Thyroid gland (tissue), 4 donors: ENCODE results near the gene TLE1. TPM values are rescaled to one million over a fixed set of nuclear protein-coding genes. Genes with fewer than 3 reads are reported as not detected.
"Not testable (repeated sequence)": the region's sequence is repeated elsewhere in the genome, so short reads cannot be mapped to it uniquely, and the experiment has no call there.

Experiments used
- DNase-seq, 2 donors: peaks; one replicate each; pipeline ENCODE4 v3.0.0-alpha.2; 2019
- H3K27ac ChIP-seq, 3 donors: fragments of 200-600 bp; sonication (generic); 1 replicate in 2 of 3; 2 replicates in 1 of 3; pipeline ENCODE4 v1.5.1; 2016 to 2019; ENCODE audit warnings: mild to moderate bottlenecking in 1 of 3, moderate library complexity in 1 of 3
- H3K27me3 ChIP-seq: fragments of 200-600 bp; sonication (generic); one replicate; pipeline ENCODE4 v1.5.1; 2019
- H3K36me3 ChIP-seq, 2 donors: fragments of 200-600 bp; sonication (generic); one replicate each; pipeline ENCODE4 v1.5.1; 2016 to 2019
- H3K4me1 ChIP-seq, 2 donors: fragments of 200-600 bp; sonication (generic); one replicate each; pipeline ENCODE4 v1.5.1; 2017 to 2019
- H3K4me3 ChIP-seq, 3 donors: fragments of 200-600 bp; sonication (generic); replicated peaks in 1 of 3; 1 replicate in 2 of 3; 2 replicates in 1 of 3; pipeline ENCODE4 v1.5.1; 2016; ENCODE audit warnings: mild to moderate bottlenecking in 1 of 3
- H3K9me3 ChIP-seq: fragments of 200-600 bp; sonication (generic); one replicate; pipeline ENCODE4 v1.5.1; 2017
- POLR2A ChIP-seq, 2 donors: fragments of 450-650 bp; IDR thresholded peaks; one replicate each; pipeline ENCODE4 v1.6.1; 2017; ENCODE audit warnings: antibody characterized with exemption in 2 of 2, mild to moderate bottlenecking in 2 of 2, moderate library complexity in 1 of 2
- WGBS, 2 donors: methylation state at CpG; one replicate each; pipeline ENCODE4 v1.1.5; 2017; 5-methylcytosine and 5-hydroxymethylcytosine counted together
- intact Hi-C: fragments of 100-400 bp; cut with DNase I; formaldehyde crosslinking; loops from one replicate; pipeline ENCODE4 v1.15.1; 2023
- total RNA-seq, 4 donors: library from RNA; depleted of rRNA; stranded (reverse); fragments of >200 nt; gene quantifications; one replicate each; pipeline ENCODE4 v1.2.3, GENCODE V29; 2016
- TF ChIP-seq, protein P1 (sequence below), 6 experiments: fragments of 200-600 bp in 3 of 6; fragments of 450-650 bp in 3 of 6; sonication (generic) in 3 of 6; IDR thresholded peaks; one replicate each; pipeline ENCODE4 v1.5.1; 2016 to 2019; ENCODE audit warnings: antibody characterized with exemption in 6 of 6, mild to moderate bottlenecking in 2 of 6, inconsistent platforms in 1 of 6, moderate library complexity in 1 of 6

TLE1 gene
- 10 to 100 TPM; 40.7 to 91.1 (median 58.4) TPM for total RNA-seq

DNA sequence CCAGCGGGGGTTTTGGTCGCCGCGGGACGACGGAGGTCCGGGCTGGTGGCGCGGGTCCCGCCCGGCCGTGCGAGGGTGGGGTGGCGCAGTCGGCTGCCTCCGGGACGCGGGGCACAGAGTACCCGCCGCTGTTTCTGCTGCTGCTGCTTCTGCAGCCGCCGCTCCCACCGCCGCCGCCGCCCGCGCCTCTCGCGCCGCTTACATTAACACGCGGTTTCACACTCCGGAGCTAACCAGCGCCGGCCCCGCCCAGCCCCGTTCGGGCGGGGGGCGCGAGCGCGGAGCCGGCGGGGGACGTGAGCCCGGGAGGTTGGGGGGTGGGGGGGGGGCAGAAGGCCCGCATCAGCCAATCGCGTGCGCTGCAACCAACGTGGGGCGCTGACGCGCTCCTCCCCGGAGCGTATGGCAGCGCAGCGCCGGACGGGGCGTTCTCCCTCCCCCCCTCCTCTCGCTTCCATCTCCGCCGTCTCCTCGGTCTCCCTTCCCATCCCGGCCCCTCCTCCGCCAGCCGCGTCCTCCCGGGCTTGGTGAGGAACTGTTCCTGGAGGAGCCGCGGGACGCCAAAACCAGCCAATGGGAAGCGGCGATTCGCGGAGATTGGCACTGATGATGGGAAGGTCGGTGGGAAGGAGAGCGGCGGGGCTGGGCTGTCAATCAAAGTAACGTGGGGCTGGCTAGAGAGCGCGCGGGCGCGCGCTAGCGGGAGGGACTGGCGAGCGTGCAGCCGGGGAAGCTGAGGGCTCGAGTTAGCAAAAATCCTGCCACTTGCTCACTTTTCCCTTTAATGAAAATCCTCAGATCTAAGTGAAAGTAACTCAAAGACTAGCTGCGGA lies at the start of gene TLE1:
Gene TLE1, minus strand, starts transcription at position 205 of the 833 bp plus-strand sequence. CDS start 1,307 bp downstream, outside the sequence.
- H3K27ac ChIP-seq = peak within 1 kb of the TSS; percentile 90 to 94 (median 92)
- WGBS, 2 donors = 0% methylated on average over 22 to 33 of the region's 95 CpGs
- H3K36me3 ChIP-seq = no peaks in the 10 kb centered on the region
- H3K9me3 ChIP-seq = no peaks in the 10 kb centered on the region
- peaks cover 4 to 18% of the 10 kb centered on the region in 2 donors for H3K4me1 ChIP-seq
- intact Hi-C loops = loop anchor here (5.0 to 10.0 kb wide), 3 partner anchors 95 to 167 kb away; no protein-coding TSS in a partner anchor
- peak within 1 kb of the TSS; percentile 68 to 90 (median 82) for H3K4me3 ChIP-seq
- TF ChIP-seq, protein P1, sequence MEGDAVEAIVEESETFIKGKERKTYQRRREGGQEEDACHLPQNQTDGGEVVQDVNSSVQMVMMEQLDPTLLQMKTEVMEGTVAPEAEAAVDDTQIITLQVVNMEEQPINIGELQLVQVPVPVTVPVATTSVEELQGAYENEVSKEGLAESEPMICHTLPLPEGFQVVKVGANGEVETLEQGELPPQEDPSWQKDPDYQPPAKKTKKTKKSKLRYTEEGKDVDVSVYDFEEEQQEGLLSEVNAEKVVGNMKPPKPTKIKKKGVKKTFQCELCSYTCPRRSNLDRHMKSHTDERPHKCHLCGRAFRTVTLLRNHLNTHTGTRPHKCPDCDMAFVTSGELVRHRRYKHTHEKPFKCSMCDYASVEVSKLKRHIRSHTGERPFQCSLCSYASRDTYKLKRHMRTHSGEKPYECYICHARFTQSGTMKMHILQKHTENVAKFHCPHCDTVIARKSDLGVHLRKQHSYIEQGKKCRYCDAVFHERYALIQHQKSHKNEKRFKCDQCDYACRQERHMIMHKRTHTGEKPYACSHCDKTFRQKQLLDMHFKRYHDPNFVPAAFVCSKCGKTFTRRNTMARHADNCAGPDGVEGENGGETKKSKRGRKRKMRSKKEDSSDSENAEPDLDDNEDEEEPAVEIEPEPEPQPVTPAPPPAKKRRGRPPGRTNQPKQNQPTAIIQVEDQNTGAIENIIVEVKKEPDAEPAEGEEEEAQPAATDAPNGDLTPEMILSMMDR (IDR thresholded peaks at IDR 0.05) = no peak
- TF ChIP-seq POLR2A (IDR thresholded peaks at IDR 0.05) = peak; percentile 91 to 95
- DNase-seq = peak; percentile 100
- no peaks in the 10 kb centered on the region for H3K27me3 ChIP-seq

DNA sequence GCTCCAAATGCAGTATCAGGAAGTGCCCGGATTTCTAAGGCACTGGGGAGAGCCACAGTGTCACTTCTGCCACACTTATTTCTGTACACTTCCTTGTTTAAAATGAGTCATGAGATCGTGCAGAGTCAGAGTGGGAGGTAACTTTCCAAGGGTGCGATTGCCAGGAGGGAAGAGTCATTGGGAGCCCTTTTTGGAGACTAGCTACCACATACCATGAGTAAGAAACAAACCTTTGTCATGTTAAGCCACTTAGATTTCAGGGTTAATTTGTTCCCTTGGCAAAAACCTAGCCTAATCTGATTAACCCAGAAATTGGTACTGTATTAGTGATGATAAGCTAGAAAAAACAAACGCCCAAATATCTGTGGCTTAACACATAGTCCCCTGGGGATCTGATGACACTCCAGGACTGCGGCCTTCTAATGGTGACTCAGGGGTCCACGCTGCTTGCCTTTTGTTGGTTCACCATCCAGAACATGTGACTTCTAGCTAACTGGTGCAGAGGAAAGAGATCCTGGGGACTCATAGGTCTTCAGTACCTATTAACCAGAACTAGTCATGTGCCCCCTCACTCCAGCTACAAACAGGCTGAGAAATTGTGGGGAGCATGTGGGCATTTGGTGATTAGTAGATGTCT lies 48.6 kb upstream of the TLE1 start:
- DNase-seq = no peak
- H3K9me3 ChIP-seq = no peaks in the 10 kb centered on the region
- intact Hi-C loops = no loop called here
- WGBS, 2 donors = 68 to 70% methylated on average over 6 of the region's 6 CpGs
- no peaks in the 10 kb centered on the region for H3K4me1 ChIP-seq
- no peaks in the 10 kb centered on the region for H3K36me3 ChIP-seq
- no peak overlapping the region for H3K4me3 ChIP-seq
- H3K27me3 ChIP-seq = no peaks in the 10 kb centered on the region
- no peak overlapping the region for H3K27ac ChIP-seq
- no peak for TF ChIP-seq POLR2A (IDR thresholded peaks at IDR 0.05)
- TF ChIP-seq, protein P1 (IDR thresholded peaks at IDR 0.05) = no peak

DNA sequence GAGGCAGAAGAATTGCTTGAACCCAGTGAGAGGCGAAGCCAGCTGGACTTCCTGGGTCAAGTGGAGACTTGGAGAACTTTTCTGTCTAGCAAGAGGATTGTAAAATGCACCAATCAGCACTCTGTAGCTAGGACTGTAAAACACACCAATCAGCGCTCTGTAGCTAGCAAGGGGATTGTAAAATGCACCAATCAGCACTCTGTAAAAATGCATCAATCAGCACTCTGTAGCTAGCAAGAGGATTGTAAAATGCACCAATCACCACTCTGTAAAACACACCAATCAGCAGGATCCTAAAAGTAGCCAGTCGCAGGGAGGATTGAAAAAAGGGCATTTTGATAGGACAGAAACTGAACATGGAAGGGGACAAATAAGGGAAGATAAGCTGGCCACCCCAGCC lies 41.2 kb upstream of the TLE1 start:
- 96 to 98% methylated on average over 3 of the region's 3 CpGs for WGBS, 2 donors
- H3K36me3 ChIP-seq, DNase-seq, H3K9me3 ChIP-seq, H3K27me3 ChIP-seq, intact Hi-C loops, H3K4me3 ChIP-seq, H3K27ac ChIP-seq: not testable (repeated sequence)
- peaks cover 0 to 10% of the 10 kb centered on the region in 2 donors for H3K4me1 ChIP-seq

DNA sequence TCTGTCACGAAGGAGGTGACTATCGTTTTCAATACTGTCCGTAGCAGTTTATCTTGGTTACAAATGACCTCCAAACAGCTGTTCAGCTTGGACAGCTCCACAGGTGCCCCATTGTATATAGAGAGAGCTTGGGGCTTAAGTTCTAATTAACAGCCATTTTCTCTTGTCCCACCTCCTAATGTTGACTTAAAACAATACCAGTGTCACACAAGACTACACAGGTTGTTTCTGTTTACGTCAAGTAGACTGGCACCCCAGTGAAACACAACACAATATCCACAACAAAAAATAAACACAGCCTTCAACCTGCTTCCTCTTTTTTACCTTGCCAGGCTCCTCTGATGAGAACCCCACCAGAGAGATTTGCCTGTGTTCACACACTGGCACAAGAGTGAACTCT lies 39.8 kb upstream of the TLE1 start:
- Histone ChIP-seq H3K4me3 (no peak overlapping the region), H3K27me3 (no peaks in the 10 kb centered on the region), H3K9me3 (no peaks in the 10 kb centered on the region), H3K4me1 (peaks cover 0 to 10% of the 10 kb centered on the region in 2 donors), H3K27ac (no peak overlapping the region), H3K36me3 (no peaks in the 10 kb centered on the region)
- intact Hi-C loops = no loop called here
- WGBS, 2 donors = 22 to 34% methylated on average over 4 of the region's 4 CpGs
- TF ChIP-seq POLR2A (IDR thresholded peaks at IDR 0.05) = no peak
- no peak for DNase-seq

- TF ChIP-seq POLR2A (IDR thresholded peaks at IDR 0.05) = no peak
- TF ChIP-seq, protein P1 (IDR thresholded peaks at IDR 0.05) = no peak
- H3K4me1 ChIP-seq = peaks cover 0 to 8% of the 10 kb centered on the region in 2 donors
- intact Hi-C loops = no loop called here
- H3K36me3 ChIP-seq = no peaks in the 10 kb centered on the region
- H3K27me3 ChIP-seq = no peaks in the 10 kb centered on the region
- no peak overlapping the region for H3K27ac ChIP-seq
- no peak overlapping the region for H3K4me3 ChIP-seq
- no peak for DNase-seq
- WGBS, 2 donors = 51 to 55% methylated on average over 3 of the region's 3 CpGs
- H3K9me3 ChIP-seq = no peaks in the 10 kb centered on the region
Observed at GRCh38 chr9:81724242-81724889, 35.0 kb upstream of the TLE1 start.
